Measurements from ENCODE around the gene SERPINA6. TPM values are rescaled to one million over a fixed set of nuclear protein-coding genes. Genes with fewer than 3 reads are reported as not detected.
"Not testable (repeated sequence)": the region's sequence is repeated elsewhere in the genome, so short reads cannot be mapped to it uniquely, and the experiment has no call there.

SERPINA6 gene, protein sequence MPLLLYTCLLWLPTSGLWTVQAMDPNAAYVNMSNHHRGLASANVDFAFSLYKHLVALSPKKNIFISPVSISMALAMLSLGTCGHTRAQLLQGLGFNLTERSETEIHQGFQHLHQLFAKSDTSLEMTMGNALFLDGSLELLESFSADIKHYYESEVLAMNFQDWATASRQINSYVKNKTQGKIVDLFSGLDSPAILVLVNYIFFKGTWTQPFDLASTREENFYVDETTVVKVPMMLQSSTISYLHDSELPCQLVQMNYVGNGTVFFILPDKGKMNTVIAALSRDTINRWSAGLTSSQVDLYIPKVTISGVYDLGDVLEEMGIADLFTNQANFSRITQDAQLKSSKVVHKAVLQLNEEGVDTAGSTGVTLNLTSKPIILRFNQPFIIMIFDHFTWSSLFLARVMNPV
- total RNA-seq: not detected
- long read RNA-seq: 0 reads

GRCh38 chr14:94322648-94323570, at the start of gene SERPINA6:
Gene SERPINA6 (minus strand): TSS chr14:94323336. CDS start chr14:94314648, 8,688 bp downstream.
- no peak for DNase-seq
- intact Hi-C loops (cut with DNase I): no loop called here
- no peak for ATAC-seq (ENCODE audit: poor library complexity)

GRCh38 chr14:94372021-94372605, 49.0 kb upstream of the SERPINA6 start:
- DNase-seq: no peak
- no peak for ATAC-seq (ENCODE audit: poor library complexity)
- intact Hi-C loops (cut with DNase I): no loop called here

- no peak for DNase-seq
- no peak for ATAC-seq (ENCODE audit: poor library complexity)
- intact Hi-C loops (cut with DNase I): no loop called here
These were observed 47.4 kb upstream of the SERPINA6 start for GRCh38 chr14:94370524-94370910.

GRCh38 chr14:94369766-94370523, 46.8 kb upstream of the SERPINA6 start:
- ATAC-seq (ENCODE audit: poor library complexity); DNase-seq; intact Hi-C loops (cut with DNase I): not testable (repeated sequence)

DNA sequence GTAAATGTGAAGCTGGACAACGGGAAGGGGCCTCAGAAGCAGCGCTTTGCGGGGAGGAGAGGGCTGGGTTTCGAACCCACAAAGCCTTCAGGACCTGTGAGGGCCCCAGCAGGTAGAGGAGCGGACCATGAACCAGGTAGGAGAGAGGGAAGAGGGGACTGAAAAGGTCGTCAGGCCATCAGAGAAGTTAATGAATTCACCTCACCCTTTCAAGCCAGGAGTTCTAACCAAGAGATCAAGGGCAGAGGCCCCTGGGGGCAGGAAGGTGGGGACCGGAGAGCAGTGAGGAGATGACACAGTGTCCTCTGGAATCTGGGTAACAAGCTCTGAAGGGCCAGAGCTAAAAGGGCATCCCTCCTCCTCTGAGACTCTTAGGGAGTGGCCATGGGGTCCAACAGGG, 45.8 kb upstream of the SERPINA6 start:
- no peak for DNase-seq
- intact Hi-C loops (cut with DNase I): no loop called here
- no peak for ATAC-seq (ENCODE audit: poor library complexity)

- no peak for DNase-seq
- no peak for ATAC-seq (ENCODE audit: poor library complexity)
- intact Hi-C loops (cut with DNase I): no loop called here
These were observed 45.1 kb upstream of the SERPINA6 start for GRCh38 chr14:94368243-94368590.

- intact Hi-C loops (cut with DNase I): no loop called here
- ATAC-seq (ENCODE audit: poor library complexity) (no peak), DNase-seq (no peak)
These were observed 44.5 kb upstream of the SERPINA6 start for GRCh38 chr14:94367347-94368242.

GRCh38 chr14:94366146-94366915, 43.2 kb upstream of the SERPINA6 start, which contains the start of gene SERPINA2:
Gene SERPINA2 (minus strand): TSS chr14:94366698.
- ATAC-seq (ENCODE audit: poor library complexity): no peak
- intact Hi-C loops (cut with DNase I): no loop called here
- DNase-seq: no peak

GRCh38 chr14:94365624-94366023, 42.5 kb upstream of the SERPINA6 start:
- DNase-seq (no peak), ATAC-seq (ENCODE audit: poor library complexity) (no peak)
- intact Hi-C loops (cut with DNase I): no loop called here

- intact Hi-C loops (cut with DNase I): no loop called here
- no peak for ATAC-seq (ENCODE audit: poor library complexity)
These were observed 41.8 kb upstream of the SERPINA6 start for GRCh38 chr14:94364964-94365363.

DNA sequence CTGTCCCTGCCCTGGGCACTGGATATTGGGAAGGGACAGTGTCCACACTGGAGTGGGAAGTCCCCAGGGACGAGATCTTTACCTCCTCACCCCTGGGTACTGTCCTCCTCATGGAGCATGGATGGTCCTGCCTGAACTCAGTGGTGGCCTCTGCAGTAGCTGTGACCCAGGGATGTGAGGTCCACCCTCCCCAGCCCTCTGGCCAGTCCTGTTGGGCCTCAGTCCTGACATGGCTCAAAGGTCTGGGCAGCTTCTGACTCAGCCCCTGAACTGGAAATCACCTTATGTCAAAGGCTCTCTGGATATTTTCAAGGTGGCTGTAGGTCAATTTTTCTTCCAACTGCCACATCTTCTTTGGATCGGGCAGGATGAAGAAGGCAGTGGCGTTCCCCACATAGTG, 40.9 kb upstream of the SERPINA6 start:
- no peak for ATAC-seq (ENCODE audit: poor library complexity)

More at GRCh38 chr14:94364964-94365363, 41.8 kb upstream of the SERPINA6 start:
- no peak for DNase-seq

DNA sequence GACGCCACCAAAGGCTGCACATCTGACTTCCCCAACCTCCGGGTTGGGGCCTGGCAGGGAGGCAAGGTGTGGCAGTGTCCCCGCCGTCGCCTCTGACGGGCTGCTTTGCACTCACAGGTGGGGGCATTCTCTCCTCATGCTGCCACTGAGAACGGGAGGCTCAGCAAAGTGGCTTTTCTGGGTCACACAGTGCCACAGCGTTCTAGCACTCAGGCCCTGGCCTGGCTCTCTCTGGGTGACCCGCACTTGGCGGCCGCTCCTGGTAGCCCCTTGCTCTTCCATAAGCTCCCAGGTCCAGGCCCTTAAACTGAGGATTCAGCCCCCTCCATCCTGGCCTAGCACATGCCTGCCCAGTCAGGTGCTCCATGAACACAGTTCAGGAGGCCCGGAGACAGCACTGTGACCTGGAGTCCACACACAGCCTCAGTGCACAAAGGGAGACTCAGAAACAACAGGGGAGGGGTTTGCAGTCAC, 40.1 kb upstream of the SERPINA6 start:
- intact Hi-C loops (cut with DNase I): no loop called here
- ATAC-seq (ENCODE audit: poor library complexity): no peak
- DNase-seq: no peak

More for the DNA sequence above, 40.9 kb upstream of the SERPINA6 start:
- intact Hi-C loops (cut with DNase I): no loop called here
- DNase-seq: no peak

GRCh38 chr14:94362614-94363133, 39.5 kb upstream of the SERPINA6 start:
- ATAC-seq (ENCODE audit: poor library complexity) (no peak), DNase-seq (no peak)
- intact Hi-C loops (cut with DNase I): no loop called here

DNA sequence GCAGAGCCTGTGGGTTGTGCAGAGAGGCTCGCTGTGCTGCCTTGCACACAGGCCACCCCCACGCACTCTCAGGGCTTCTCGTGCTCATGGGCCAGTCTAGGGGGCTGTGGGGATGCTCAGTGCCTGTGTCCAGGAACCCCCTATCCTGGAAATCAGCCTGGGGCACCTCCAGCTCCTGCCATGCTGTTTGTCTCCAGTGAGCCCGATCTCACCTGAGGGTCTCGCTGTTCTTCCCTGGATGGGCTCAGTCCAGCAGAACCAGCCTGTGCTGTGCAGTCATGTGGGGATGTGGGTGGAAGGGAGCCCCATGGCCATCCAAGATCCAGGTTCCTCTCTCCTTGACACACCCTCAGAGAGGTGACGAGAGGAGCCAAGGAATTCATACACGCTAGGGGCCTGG, 38.5 kb upstream of the SERPINA6 start:
- intact Hi-C loops (cut with DNase I): no loop called here
- no peak for DNase-seq
- ATAC-seq (ENCODE audit: poor library complexity): no peak

GRCh38 chr14:94360945-94361565, 37.9 kb upstream of the SERPINA6 start:
- intact Hi-C loops (cut with DNase I): no loop called here
- ATAC-seq (ENCODE audit: poor library complexity): no peak

GRCh38 chr14:94357166-94357565, 34.0 kb upstream of the SERPINA6 start:
- ATAC-seq (ENCODE audit: poor library complexity) (no peak), DNase-seq (no peak)
- intact Hi-C loops (cut with DNase I): loop anchor here (5.0 kb wide), 1 partner anchor 130 kb away; no protein-coding TSS in a partner anchor

More at GRCh38 chr14:94360945-94361565, 37.9 kb upstream of the SERPINA6 start:
- no peak for DNase-seq
